Stomach (tissue), 4 donors: ENCODE measurements around the gene LYVE1.

Experiments used
- CTCF ChIP-seq, 7 experiments: fragments of 450-650 bp in 4 of 7; fragments of 200-600 bp in 3 of 7; sonication (generic) in 3 of 7; IDR thresholded peaks; one replicate each; pipeline ENCODE4 v1.5.1; 2016 to 2019; ENCODE audit warnings: antibody characterized with exemption in 7 of 7, control low read depth in 2 of 7, mild to moderate bottlenecking in 1 of 7
- POLR2A ChIP-seq, 4 donors: fragments of 450-650 bp; IDR thresholded peaks; one replicate each; pipeline ENCODE4 v1.6.1; 2016; ENCODE audit warnings: antibody characterized with exemption in 4 of 4, control low read depth in 2 of 4, mild to moderate bottlenecking in 1 of 4, moderate library complexity in 1 of 4

GRCh38 chr11:10572533-10572932 lies 4.1 kb upstream of the LYVE1 start:
- TF ChIP-seq POLR2A (IDR thresholded peaks at IDR 0.05): no peak
- no peak for TF ChIP-seq CTCF (IDR thresholded peaks at IDR 0.05)
